ENCODE data around the gene AP2S1. TPM values are rescaled to one million over a fixed set of nuclear protein-coding genes. Genes with fewer than 3 reads are reported as not detected.

AP2S1 gene
- total RNA-seq, 4 donors from 2014 or later: 63.5 to 88.9 (median 74.5) TPM

Small RNAs within 50 kb of the gene (small RNA-seq; reads per million reads assigned to genes)
- gene AC008622.3: 0 reads per million in 3 donors
- gene HNRNPMP2: 0 reads per million in 3 donors

Other genes with a start within 250 kb of the AP2S1 start
- gene CALM3, start 249.5 kb downstream of the AP2S1 start, total RNA-seq: 100 to 1,000 TPM; 114 to 155 (median 129) TPM
- 1 to 10 TPM; 5.9 to 9.1 (median 7.1) TPM for gene PTGIR, start 225.8 kb downstream of the AP2S1 start, total RNA-seq
- gene GNG8, start 214.6 kb downstream of the AP2S1 start, total RNA-seq: not detected
- 100 to 1,000 TPM in 1 of 4 donors, 10 to 100 TPM in 3; 46.7 to 119 (median 65.1) TPM for gene DACT3, start 189.7 kb downstream of the AP2S1 start, total RNA-seq
- 10 to 100 TPM; 12.8 to 33.3 (median 22.4) TPM for gene PRKD2, start 133.7 kb downstream of the AP2S1 start, total RNA-seq
- gene FKRP, start 104.8 kb downstream of the AP2S1 start, total RNA-seq: 10 to 100 TPM; 22.4 to 30.3 (median 26.5) TPM
- 100 to 1,000 TPM in 2 of 4 donors, 10 to 100 TPM in 2; 85.2 to 119 (median 101) TPM for gene STRN4, start 104.4 kb downstream of the AP2S1 start, total RNA-seq
- gene SLC1A5, start 62.3 kb downstream of the AP2S1 start, total RNA-seq: 10 to 100 TPM; 42.8 to 93.6 (median 66.7) TPM
- 10 to 100 TPM; 49.7 to 94.5 (median 77.7) TPM for gene ARHGAP35, start 10.2 kb upstream of the AP2S1 start, total RNA-seq
- gene NPAS1, start 169.0 kb upstream of the AP2S1 start, total RNA-seq: under 1 TPM in 1 of 4 donors, not detected in 3; 0.34 TPM
- gene TMEM160, start 197.8 kb upstream of the AP2S1 start, total RNA-seq: 10 to 100 TPM; 34.8 to 46.7 (median 41.6) TPM

All from esophagus muscularis mucosa (tissue), 4 donors.